HT-29 (cell line): Measurements from ENCODE around the gene SORT1. TPM values are rescaled to one million over a fixed set of nuclear protein-coding genes. Genes with fewer than 3 reads are reported as not detected.
"Not testable (repeated sequence)": the region's sequence is repeated elsewhere in the genome, so short reads cannot be mapped to it uniquely, and the experiment has no call there.

Source experiments
- DNase-seq: peaks from one replicate; pipeline ENCODE4 v3.0.0-alpha.2; 2015; ENCODE audit warnings: low spot score
- total RNA-seq: library from RNA; depleted of rRNA; stranded (reverse); fragments of >200 nt; shearing (Covaris generic); gene quantifications from 2 replicates; pipeline ENCODE4 v1.2.3, GENCODE V29; 2014

Gene SORT1
- total RNA-seq, 1 experiment from 2014 or later, result 15.3 TPM

DNA sequence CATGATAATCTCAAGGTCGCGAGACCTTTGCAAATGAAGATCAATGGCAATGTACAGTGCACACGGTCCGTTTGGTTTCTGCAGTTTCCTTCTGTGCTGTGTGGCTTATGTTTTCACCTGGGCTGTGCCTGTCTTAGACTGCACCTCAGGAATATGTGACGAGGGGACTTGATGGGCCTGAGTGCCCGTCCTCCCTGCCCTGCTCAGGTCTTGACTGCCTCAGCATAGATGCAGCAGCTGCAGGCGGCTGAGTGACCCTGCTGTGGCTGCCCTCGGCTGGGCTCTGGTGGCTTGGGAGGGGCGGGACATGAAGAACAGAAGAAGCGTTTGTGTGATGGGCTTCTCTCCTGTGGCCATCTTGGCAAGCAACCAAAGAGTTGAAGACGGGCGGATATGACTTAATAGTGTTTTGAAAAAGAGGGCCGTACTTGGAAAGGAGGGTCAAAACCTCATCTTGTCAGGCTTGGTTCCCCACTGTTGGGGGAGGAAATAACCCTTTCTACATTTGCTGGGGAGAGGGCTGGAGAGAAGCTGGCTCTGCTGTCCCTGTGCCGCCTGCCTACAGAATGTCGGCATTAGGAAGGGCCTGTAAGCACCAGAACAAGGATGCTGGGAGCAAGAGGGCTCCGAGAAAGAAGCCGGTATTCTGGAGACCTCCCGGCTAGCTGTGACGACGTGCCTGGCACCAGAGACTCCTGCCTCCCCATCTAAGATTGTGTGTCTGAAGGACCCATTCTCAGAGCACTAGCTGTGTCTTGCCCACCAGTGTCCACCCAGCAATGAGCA lies 98.0 kb downstream of the SORT1 start:
- no peak for DNase-seq

- peak; percentile 44 for DNase-seq
These were observed 98.8 kb downstream of the SORT1 start for GRCh38 chr1:109298666-109299557.

DNA sequence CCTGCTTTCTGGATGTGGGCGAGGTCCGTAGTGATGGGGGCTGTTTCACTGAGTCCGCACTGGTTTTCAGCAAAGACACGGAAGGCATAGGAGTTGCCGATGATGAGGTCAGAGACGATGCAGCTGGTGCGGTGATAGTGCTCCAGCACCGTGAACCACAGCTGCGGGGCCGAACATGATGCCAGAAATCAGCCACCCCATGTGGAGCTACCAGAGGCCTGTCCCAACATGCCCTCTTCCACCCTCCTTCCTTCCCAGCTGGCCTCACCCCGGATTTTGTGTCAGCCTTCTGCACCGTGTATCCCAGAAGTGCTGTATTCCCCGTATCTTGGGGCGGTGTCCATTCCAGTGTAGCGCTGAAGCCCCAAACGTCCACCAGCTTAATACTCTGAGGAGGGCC lies 100.9 kb downstream of the SORT1 start:
- no peak for DNase-seq

- DNase-seq, result no peak
These were observed 101.9 kb downstream of the SORT1 start for GRCh38 chr1:109295712-109296415.

DNA sequence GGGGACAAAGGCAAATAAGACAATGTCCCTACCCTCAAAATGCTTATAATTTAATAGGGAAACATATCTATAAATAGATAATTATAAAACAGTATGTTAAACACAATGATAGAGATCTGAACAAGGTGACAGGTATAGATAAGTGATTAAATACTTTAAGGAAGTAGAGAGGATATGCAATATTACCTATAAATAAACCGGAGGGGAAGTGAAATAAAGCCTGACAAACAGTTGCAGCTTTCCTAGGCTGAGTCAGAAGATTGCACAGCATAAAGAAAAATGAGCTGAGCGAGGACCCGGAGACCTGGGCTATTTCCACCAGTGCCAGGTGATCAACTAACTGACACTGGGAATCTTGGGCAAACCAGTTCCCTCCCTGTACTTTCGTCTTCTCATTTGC lies 103.2 kb downstream of the SORT1 start:
- no peak for DNase-seq

DNA sequence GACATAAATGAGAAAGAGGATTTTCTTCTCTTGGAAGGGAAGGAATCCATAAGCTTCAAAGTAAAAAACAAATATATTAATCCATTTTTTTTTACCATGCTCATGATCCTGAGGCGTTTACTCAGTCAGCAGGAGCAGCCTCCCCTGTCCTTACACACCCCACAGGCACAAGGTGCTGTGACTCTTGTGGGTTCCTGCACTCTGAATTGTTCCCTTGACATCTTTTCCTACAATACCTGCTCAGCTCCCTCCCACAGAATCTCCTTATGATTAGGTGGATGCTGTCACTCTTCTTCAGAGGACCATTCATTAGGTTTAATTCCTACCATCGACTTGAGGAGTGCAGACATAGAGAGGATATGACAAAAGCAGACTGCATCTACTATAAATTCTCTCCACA lies 104.7 kb downstream of the SORT1 start:
- DNase-seq, result no peak

- no peak for DNase-seq
These were observed 105.4 kb downstream of the SORT1 start for GRCh38 chr1:109292364-109292763.

DNA sequence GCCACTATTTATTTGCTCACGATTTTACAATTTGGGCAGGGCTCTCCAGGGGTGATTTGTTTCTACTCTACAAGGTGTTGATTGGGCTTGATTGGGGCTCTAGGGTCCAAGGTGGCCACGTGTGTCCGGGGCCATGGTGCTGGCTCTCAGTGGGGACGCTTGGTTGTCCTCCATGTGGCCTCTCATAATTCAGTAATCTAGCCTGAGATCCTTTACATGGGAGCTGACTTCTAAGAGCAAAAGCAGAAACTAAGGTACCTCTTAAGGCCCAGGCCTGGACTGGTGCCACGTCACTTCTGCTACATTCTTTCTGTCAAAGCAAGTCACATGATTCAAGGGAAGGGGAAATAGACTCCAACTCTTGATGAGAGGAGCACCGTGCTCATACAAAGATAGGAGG lies 106.7 kb downstream of the SORT1 start:
- DNase-seq, result no peak

GRCh38 chr1:109290137-109290536 lies 107.6 kb downstream of the SORT1 start:
- no peak for DNase-seq

DNA sequence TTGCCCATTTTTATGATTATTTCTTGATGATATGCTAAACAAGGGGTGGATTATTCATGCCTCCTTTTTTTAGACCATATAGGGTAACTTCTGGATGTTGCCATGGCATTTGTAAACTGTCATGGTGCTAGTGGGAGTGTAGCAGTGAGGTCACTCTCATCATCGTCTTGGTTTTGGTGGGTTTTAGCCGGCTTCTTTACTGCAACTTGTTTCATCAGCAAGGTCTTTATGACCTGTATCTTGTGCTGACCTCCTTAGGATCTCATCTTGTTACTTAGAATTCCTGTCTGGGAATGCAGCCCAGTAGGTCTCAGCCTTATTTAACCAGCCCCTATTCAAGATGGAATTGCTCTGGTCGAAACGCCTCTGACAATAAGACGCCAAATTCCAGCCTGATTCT lies 111.0 kb downstream of the SORT1 start:
- not testable (repeated sequence) for DNase-seq

DNA sequence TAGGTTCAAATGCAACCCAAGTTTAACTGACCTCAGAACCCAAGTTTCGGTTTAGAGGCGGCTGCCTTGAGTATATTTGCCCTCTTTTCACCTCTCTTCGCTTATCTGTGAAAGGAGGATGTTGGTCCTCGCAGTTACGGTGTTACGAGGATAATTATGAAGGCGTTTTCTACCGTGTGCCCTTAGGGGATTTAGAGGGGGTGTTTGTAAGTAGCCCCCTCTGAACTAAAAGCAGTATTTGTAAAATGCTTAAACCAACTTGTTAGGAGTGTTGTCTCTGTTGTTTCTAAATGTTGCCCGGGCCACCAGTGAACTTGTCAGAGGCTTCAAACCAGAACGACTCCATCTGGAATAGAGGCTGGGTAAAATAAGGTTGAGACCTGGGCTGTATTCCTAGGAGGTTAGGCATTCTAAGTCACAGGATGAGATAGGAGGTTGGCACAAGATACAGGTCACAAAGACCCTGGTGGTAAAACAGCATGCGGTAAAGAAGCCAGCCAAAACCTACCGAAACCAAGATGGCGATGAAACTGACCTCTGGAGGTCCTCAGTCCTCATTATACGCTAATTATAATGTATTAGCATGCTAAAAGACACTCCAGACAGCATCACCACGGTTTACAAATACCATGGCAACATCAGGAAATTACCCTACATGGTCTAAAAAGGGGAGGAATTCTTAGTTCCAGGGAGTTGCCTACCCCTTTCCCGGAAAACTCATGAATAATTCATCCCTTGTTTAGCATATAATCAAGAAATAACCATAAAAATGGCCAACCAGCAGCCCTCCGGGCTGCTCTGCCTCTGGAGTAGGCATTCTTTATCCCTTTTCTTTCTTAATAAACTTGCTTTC lies 113.7 kb downstream of the SORT1 start:
- no peak for DNase-seq

DNA sequence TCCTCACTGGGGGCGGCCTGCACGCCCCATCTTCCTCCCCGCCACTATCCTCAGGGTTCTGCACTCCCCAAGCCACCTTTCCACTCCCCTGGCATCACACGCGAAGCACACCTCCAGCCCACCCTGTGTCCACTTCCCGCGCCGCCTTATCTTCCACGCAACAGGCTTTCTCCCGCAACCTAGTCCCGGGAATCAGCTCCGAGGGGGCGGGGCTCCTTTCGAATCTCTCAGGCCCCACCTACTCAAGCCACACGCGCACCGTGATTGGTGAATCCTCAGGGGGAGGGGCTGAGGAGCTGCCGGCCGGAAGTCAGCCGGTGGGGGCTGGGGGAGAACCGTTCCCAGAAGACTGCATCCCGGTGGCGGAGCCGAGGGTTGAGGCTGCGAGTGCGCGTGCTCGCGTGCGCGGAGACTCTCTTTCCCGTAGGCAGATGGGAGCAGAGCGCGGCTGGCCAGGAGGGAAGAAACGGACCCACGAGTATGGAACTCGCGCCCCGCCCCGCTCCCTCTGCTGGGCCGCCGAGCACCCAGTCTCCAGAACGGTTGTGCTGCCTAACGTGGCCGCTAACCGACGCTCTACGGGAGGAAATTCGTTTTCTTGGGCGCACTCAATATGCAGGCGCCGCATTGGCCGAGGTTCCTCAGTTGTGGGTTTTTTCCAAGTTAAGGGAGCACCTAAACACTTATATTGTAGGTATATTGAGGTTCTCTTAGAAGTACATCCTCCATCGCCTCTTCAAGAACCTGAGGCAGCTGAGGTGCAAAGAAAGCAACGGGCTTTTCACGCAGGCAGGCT lies 114.6 kb downstream of the SORT1 start, which contains the start of gene PSRC1:
TSS of gene PSRC1 (minus strand) at position 194 of the 796 bp plus-strand sequence.
- peak; percentile 96 for DNase-seq

DNA sequence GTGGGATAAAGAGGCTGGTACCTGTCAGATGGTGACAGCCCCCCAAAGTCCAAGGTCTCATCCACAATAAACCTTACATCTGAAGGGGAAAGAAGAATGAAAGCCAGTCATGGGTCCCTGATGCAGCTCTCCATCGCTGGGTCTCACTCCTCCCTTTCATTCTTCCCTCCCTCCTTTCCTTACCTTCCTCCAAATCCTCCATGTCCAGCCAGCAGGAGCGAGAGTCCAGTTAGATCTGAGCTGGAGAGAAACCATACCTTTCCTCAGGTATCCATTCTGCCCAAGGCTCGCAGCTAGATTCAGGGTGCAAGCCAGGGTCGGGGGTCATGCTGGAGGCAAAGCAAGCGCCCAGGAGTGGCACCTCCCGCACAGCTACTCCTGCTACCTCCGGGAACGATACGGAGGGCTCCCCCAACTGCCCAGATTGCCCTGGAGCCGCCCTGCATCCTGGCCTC lies 115.2 kb downstream of the SORT1 start:
- peak; percentile 24 for DNase-seq

DNA sequence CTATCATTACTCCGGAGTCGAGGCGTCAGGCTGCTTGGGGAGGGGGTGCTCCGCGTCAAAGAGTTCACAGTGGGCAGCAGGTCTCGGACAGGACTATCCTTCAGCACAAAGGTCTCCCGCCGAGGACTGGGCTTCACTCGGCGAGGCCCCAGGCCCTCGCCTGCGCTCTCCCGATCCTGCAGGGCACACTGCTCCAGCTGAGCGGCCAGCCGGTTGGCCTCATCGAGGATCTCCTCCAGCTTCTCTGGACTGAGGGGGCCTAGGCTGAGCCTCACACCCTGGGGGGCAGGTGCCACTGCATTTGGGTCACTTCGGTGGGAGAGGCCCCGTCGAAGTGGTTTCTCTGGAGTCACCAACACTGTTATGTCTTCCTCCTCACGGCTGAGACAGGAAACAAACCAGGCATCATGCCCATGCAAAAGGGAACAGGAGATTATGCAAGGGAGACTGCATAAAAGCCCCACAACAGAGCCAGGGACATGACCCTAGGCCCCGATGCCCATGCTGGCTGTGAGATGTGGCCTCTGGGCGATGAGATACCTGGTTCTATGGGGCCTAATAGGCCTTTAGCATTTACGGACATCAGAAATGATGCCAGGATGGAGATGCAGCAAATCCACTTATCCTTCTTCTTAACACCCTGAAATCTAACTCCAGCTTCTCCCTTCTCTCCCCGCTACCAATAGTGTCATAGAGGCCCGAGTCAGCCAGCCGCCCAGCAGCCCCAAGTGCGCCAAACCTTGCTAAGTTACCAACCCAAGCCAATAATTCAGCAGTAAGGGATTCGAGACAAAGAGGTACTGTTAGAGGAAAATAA lies 115.8 kb downstream of the SORT1 start:
- no peak for DNase-seq

DNA sequence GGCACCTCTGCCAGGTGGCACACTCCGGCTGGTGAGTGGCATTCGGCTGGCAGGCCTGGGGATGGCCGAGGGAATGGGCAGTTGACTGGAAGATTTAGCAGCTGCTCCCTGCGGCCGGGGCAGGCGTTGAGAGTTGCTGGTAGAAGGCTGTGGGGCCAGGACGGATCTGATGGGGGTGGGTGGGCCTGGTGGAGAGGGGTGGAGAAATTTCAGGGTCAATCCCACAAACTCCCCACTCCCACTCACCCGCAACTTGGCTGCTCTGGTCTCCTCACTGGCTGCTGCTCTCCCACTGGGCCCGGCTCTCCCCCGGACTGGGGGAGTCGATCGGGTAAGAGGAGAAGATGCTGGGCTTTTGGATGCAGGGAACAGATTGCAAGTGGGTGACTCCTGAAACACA lies 116.9 kb downstream of the SORT1 start:
- no peak for DNase-seq

DNA sequence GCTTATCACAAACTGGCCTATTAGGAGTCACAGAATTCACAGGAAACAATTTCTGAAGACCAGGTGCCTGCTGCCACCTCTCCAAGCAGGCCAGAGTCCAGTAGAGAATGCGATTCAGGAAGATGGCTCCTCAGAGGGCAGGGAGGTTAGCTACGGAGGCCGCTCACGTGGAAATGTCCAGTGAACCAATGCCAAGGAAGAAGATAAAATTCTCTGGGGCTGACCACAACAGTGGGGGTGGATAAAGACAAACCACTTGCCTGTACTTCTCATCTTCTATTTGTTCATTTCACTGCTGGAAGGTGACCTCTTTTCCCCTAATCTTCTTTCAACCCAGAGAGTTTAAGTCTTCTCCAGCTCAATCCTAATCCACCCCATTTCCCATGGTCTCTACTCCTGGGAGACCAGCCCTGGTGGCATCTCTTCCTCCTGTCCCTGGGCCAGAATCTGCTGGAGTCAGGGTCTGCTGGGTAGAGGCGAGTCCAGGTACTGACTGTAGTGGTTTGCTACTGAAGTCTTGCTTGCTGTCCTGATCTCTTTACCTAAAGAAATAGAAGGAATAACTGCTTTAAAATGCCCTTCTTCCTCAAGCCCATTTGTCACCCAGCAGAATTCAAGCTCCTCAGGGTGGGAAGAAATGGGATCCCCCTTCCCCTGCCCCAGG lies 118.0 kb downstream of the SORT1 start:
- DNase-seq, result no peak

- peak; percentile 95 for DNase-seq
These were observed 120.1 kb downstream of the SORT1 start for GRCh38 chr1:109277434-109278204.
